NCI-H1436 (cell line): Measurements from ENCODE around the gene ADCY10.
"Not testable (repeated sequence)": the region's sequence is repeated elsewhere in the genome, so short reads cannot be mapped to it uniquely, and the experiment has no call there.

Experiments used
- DNase-seq: peaks from one replicate; lab custom pipeline; 2025; lab: John Stamatoyannopoulos, UW

ADCY10 gene

GRCh38 chr1:167806676-167807075 is 107.3 kb downstream of the ADCY10 start:
- not testable (repeated sequence) for DNase-seq

DNA sequence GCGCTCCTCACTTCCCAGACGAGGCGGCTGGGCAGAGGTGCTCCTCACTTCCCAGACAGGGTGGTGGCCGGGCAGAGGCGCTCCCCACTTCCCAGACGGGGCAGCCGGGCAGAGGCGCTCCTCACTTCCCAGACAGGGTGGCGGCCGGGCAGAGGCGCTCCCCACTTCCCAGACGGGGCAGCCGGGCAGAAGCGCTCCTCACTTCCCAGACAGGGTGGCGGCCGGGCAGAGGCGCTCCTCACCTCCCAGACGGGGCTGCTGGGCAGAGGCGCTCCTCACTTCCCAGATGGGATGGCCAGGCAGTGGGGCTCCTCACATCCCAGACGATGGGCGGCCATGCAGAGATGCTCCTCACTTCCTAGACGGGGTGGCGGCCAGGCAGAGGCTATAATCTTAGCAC is 107.7 kb downstream of the ADCY10 start:
- DNase-seq = not testable (repeated sequence)

GRCh38 chr1:167805041-167805556 is 108.8 kb downstream of the ADCY10 start:
- DNase-seq = no peak

DNA sequence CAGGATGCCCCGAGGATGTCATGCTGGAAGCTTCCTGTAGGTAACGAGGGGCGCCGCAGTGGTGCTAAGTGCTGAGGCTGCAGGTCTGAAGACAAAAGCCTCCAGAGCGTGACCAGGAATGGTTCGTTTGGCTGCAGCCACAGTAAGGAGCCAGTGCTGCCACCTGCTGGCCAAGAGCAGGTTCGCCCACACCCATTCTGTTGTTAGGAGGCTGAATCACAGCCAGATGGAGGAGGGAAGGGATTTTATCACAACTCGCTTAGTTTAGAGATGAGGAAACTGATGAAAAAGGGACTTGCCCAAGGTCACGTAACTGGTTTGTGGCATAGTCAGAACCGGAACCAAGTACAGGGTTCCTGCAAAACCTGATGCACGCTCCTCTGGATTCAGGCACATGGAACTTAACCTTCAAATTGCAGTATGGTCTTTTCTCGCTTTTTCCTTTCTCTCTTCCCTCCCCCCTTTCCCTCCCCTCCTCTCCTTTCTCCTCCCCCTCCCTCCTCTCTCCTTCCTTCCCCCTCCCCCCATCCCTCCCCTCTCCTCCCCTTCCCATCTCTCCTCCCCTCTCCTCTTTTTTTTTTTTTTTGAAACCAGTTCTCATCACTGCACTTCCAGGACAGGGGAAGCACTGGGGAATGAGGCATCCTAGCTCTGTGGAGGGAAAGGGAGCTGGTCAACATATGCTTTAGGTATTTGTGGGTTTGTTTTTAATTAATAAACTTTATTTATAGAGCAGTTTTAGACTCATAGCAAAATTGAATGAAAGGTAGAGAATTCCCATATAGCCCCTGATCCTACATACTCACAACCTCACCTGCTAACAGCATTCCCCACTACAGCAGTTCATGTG is 110.4 kb downstream of the ADCY10 start:
- peak; percentile 87 for DNase-seq

GRCh38 chr1:167802235-167802634 is 111.7 kb downstream of the ADCY10 start:
- DNase-seq = no peak

DNA sequence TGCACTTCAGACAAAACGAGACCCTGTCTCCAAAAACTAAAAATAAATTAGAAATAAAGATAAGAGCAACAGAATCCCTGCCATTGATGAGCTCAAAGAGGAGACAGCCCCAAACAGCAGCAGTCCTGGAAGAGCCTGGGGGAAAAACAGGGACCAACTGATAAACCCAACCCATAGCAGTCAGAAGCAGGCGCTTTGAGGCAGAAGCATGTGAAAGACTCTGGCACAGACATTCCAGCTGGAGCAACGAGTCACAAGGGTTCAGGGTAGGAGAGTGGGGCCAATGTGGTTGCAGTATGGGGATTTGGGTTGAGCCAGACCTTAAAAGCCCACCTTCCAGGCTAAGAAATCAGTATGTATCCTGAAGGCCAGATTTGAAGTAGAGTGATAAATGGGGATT is 113.7 kb downstream of the ADCY10 start:
- DNase-seq = no peak

DNA sequence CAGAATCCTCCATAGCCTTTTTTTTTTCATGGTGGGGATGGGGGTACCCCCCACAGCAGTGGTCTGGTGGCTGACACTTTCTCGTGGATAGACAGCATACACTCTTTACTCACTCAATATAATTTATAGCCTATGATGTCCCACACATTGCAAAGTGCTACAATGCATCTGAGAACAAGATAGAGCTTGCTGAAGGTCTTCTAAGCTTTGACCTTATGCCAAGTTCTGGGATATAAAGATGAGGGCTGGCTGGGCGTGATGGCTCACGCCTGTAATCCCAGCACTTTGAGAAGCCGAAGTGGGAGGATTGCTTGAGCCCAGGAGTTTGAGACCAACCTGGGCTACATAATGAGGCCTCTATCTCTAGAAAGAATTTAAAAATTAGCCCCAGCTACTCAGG is 114.2 kb downstream of the ADCY10 start:
- DNase-seq = no peak

DNA sequence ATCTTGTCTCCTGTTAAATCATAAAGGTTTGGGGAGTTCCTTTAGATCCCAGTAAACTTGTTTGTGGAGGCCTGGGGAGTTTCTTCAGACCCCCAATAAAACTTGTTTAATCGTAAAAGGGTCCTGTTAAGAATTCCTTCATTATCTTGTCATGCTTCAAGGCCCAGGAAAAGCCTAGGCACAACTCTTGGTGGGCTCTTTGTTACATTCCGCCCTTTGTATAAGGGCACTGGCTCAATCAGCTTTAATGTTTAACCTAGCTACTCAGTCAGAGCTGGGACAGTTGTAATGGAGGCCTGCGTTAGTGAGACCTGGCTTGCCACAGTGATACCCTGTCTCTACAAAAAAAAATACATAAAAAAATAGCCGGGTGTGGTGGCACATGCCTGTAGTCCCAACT is 115.0 kb downstream of the ADCY10 start:
- no peak for DNase-seq

DNA sequence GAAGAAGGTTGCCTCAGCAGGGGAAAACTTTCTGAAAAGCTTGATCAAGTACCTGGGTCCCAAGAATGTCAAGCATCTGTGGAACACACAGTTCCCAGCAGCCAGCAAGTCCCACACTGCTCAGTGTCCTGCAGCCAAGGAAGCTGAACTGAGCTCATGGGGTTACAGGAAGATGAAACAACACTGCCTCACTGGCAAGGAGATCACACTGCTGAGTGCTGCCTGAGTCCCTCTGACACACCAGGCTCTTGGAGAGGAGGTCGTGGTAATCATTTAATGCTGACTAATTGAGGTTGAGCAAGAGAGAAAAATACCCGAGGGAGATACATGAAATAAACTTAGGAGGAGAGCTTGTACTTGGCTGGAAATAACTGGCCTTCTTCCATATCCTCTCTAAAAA is 116.9 kb downstream of the ADCY10 start:
- DNase-seq = peak; percentile 6

GRCh38 chr1:167795810-167796740 is 117.9 kb downstream of the ADCY10 start:
- DNase-seq = no peak

DNA sequence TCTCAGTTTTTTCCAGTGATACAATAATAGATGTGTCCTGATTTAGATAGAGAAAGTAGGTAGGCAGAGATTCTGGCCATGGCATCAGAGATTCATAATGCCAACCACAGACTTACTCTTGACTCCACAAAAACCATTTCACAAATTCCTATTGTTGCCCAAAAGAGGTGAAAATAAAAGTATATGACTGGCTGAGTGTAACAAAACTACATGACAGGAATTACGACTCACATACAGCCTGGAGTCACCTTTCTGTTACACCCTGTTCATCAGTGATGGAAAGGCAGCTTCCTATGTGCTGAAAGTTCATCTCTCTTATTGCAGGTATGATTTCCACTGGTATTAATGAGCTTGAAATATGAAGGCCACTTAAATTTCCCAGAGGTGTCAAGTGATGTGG is 119.9 kb downstream of the ADCY10 start:
- DNase-seq = no peak

- DNase-seq = no peak
Measured at GRCh38 chr1:167792188-167792565, 121.8 kb downstream of the ADCY10 start.

DNA sequence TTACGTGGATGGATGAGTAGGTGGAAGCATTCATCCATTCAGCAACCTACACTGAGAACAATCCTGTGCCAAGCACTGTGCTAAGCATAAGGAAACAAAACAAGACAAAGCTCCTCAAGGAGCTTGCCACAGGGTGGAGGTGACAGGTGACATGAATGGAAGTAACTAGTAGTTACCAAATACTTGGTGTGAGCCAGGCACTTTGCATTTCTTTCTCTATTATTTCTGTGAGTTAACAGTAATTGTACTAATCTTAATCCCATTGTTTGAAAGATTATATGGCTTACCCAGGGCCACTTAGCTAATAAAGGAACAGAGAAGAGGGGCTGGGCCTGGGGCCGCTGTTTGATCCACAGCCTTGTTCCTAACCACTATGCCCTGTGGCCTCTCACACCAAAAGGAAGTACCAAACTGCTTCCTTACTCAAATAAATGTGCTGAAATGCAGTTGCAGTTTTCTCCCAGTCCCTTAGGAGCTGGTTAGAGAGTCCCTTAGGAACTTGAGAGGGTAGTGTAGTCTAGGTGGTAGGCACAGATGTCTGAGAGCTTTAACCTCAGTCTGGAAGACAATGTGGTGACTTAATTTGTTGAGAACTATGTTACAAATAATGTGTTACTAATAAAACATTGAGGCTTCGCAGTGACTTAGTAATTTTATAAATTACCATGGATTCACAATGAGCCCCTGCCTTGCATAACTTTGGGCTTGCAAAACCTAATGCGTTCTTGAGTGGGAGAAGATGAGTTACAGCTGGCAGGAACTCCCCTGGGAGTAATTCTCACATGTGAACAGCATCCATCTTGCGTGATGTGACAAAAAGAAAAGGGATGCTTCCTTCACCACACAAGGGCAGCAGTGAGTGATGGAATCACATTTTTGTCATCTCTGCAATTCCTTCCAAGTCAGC is 122.4 kb downstream of the ADCY10 start:
- no peak for DNase-seq

DNA sequence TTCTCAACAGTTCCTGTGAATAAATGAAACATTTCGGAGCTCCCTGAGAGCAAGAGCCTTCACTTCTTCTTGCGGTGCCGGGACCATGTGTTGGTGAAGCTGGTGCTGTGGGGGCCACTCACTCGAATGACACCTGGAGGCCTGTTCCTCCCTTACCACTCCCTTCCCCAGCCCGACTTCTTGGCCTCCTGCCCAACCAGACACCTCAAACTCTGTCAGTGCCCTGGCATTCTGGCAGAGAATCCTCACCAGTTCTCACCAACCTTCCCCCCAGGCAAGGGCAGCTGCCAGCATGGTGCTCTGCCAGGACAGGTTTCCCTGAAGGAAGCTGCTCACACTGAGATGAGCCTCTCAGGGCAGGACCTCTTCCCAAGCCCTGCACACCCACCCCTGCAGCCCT is 123.8 kb downstream of the ADCY10 start:
- no peak for DNase-seq

DNA sequence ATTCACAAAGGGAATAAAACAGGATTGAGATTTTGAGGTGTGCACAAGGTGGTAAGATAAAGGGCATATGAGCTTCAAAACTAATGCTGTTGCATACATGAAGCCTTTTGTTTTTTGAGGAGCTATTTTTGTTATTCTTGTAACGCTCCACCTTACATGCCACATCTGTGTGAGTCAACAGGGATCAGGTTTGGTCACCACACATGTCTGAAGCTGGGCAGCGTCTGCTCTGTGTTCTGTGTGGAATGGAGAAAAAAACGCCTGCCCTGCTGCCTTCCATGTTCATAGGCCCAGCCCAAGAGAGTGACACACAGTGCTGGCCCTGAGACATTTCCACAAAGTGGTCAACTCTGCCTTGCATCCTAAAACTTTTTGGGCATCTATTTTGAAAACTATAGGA is 124.4 kb downstream of the ADCY10 start:
- no peak for DNase-seq

DNA sequence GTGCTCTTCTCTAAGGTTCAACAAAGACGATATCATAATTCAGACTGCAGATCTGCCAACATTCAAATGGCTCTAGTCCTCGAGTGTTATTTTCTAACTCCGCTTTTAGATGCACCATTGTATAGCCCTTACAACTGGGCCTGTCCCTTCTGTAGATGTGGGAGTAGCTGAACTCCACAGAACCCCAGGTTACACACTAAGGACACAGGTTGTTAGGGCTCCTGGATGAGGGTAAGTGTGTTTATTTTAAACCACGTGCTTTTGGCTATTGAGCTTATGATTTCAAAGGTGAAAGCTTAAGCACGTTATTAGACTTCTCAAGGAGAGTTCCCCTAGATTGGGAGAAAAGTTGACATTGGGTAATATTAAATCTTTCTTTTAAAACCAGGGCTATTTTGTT is 127.4 kb downstream of the ADCY10 start:
- no peak for DNase-seq

GRCh38 chr1:167784876-167785550 is 128.9 kb downstream of the ADCY10 start:
- no peak for DNase-seq

DNA sequence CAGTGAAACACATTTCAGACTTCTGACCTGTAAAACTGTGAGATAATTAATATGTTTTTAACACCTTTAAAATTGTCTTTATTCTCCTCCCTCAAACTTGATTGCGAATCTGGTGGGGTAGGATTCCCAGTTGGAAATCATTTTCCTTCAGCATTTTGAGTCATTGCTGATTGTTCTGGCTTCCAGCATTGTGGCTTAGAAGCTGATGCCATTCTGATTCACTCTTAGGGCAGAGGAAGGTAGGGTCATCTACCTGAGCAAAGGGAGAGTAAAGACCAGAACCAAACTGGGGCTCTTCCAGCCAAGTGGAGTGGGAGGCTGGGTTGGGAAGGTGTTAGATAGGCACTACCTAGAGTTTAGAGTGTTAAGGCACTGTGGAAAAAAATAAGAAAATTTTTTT is 131.0 kb downstream of the ADCY10 start:
- no peak for DNase-seq

DNA sequence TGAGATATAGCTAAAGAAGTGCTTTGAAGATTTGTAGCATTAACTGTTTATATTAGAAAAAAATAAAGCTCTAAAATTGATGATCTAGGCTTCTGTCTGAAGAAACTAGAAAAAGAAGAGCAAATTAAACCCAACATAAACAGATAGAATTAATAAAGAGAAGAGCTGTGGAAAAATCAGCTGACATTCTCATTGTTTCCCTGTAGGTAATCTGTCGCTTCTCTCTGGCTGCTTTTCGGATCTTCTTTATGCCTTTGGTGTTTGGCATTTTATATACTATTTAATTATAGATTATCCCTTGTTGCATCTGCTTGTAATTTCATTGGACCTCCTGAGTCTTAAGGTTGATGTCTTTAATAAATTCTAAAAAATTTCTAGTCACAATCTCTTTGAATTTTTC is 132.4 kb downstream of the ADCY10 start:
- no peak for DNase-seq

DNA sequence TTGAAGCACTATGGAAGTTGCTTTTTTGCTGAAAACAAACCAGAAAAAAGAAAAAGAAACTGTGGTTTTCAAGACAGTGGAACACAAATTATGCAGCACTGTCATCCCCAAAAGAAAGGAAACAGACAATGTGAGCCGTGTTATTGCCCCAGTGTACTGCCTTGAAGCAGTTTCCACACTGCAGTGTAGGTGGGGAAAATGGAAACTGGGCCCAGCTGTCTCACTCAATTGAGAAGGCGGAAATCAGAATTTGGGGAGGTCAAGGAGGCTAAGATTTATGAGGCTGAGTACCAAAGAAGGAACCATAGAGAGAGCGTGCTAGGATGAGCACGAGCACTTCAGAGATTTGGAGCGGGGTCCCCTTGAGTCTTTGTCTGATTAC is 136.7 kb downstream of the ADCY10 start:
- DNase-seq = no peak

DNA sequence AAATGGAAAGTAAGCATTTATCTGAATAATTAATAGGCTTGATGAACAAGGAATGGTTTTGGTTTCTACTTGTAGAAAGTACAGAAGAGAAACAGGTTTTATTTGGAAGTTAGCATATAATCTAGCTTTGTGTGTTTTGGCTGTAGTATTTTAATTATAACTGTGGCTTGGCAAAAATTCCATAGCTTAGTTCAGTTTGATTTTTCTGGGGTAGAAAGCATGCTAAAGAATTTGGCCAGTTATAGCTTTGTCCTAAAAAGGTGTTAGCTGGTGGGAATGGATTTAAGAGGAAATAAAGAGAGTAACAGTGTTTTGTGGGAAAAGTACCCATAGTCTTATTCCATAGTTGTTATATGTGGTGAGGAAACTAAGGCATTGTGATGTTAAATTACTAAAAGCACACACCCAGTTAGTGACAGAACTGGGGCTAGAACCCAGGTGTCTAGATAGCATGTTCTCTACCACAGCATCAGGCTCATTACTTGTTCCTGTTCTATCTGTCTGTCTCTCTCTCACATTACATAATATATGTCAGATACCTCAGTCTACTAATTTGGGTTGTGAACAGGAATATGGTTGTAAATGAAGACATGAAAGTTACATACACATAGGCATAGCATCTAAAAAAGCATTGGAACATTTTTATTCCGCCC is 137.2 kb downstream of the ADCY10 start:
- DNase-seq = no peak
